ENCODE data around the gene ADI1.

DNA sequence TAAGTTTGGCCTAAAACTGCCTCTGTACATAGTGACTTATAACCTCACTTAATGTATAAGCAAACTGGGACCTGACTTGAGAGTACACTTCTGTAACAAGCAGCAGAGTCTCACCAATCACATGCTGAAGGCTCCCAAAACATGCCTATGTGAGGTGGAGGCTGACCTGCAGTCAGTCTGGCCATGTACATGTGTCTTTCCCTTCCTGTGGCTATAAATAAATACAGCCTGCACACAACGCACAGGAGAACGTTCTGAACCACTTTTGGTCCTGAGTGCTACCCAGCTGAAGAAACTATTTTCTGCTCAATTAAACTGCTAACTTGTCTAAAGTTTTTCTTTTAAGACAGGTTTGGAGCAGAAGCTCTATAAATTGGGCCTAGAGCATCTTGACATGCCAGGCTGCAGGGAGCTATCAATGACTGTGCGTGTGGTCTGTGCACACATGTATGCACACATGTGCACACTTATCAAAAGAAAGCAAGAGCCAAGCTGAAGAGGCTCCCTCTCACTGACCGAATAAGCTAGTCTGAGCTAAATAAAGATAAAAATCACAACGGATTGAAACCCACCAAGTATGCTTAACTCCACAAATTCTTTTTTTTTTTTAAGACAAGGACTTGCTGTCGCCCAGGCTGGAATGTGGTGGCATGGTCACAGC is 23.8 kb upstream of the ADI1 start:
- TF ChIP-seq, protein P1, sequence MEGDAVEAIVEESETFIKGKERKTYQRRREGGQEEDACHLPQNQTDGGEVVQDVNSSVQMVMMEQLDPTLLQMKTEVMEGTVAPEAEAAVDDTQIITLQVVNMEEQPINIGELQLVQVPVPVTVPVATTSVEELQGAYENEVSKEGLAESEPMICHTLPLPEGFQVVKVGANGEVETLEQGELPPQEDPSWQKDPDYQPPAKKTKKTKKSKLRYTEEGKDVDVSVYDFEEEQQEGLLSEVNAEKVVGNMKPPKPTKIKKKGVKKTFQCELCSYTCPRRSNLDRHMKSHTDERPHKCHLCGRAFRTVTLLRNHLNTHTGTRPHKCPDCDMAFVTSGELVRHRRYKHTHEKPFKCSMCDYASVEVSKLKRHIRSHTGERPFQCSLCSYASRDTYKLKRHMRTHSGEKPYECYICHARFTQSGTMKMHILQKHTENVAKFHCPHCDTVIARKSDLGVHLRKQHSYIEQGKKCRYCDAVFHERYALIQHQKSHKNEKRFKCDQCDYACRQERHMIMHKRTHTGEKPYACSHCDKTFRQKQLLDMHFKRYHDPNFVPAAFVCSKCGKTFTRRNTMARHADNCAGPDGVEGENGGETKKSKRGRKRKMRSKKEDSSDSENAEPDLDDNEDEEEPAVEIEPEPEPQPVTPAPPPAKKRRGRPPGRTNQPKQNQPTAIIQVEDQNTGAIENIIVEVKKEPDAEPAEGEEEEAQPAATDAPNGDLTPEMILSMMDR (IDR thresholded peaks at IDR 0.05; ENCODE audit: poor library complexity), result no peak
- TF ChIP-seq EZH2 (IDR thresholded peaks at IDR 0.05; ENCODE audit: borderline replicate concordance), result no peak
